ENCODE measurements around the gene MYO7A.

Gene MYO7A

DNA sequence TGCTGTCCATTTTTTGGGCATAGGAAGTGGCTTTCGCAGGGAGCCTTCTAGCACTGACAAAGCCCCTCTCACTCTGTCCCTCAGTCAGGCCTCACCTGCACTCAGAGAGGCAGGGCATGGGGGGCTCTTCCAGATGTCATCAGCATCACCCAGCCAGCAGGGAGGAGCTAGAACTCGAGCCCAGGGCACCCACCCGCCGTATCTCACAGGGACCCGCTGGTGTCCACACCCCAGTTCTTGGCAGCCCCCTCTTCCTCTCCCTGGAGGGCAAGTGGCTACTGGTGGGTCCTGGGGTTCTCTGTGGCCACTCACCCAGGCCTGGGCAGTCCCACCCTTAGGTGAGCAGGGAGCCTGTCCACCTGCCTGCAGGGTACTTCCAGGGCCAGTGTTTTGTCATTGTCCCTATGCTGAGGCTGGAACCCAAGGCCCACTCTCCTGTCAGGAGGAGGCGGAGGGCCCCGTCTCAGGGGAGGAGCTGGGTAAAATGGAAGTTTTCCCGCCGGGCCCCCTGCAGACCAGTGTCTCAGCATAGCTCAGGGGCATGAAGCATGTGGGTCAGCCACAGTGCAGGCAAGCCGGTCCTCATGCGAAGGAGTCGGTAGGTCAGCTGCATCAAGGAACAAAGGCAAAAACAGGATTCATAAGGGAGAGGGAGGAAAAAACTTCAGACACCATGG lies 21.8 kb downstream of the MYO7A start:
- Histone ChIP-seq H3K23ac (ENCODE audit: low read length in 2 of 2) (no peak overlapping the region), H4K8ac (ENCODE audit: low read length) (no peak overlapping the region), H4K91ac (ENCODE audit: low read length) (no peak overlapping the region), H3K79me1 (replicated peaks; ENCODE audit: low read length, poor library complexity, severe bottlenecking) (no peaks in the 10 kb centered on the region), H3K18ac (ENCODE audit: low read depth in 1 of 2, low read length in 2 of 2) (no peak overlapping the region), H3K4ac (ENCODE audit: low read depth in 1 of 2, low read length in 2 of 2) (no peak overlapping the region), H2BK12ac (ENCODE audit: low read length in 2 of 2) (no peak overlapping the region), H3K27me3 (ENCODE audit: control insufficient read depth in 1 of 2, insufficient read depth in 1 of 2, low read length in 2 of 2) (peaks cover 8 to 52% of the 10 kb centered on the region in 2 experiments), H3K27ac (ENCODE audit: low read length, poor library complexity, severe bottlenecking) (no peak overlapping the region), H2BK120ac (ENCODE audit: low read depth, low read length) (no peak overlapping the region), H3K4me2 (ENCODE audit: low read length, poor library complexity, severe bottlenecking) (no peak overlapping the region), H2BK15ac (ENCODE audit: low read depth, poor library complexity, severe bottlenecking) (no peak overlapping the region), H2AFZ (ENCODE audit: low read depth, low read length) (no peak overlapping the region), H3K4me1 (ENCODE audit: control insufficient read depth, insufficient read depth, low read depth, low read length) (peaks cover 13% of the 10 kb centered on the region), H3K9me3 (ENCODE audit: control insufficient read depth, low read length) (no peaks in the 10 kb centered on the region), H3K14ac (ENCODE audit: low read length in 2 of 2) (no peak overlapping the region), H2AK5ac (ENCODE audit: low read length, severe bottlenecking) (no peak overlapping the region), H3K36me3 (ENCODE audit: control insufficient read depth in 1 of 2, insufficient read depth in 2 of 2, low read depth in 1 of 2, low read length in 2 of 2) (no peaks in the 10 kb centered on the region), H2BK5ac (ENCODE audit: low read depth, low read length, poor library complexity, severe bottlenecking) (no peak overlapping the region), H3K9ac (ENCODE audit: low read length) (no peak overlapping the region), H3K4me3 (ENCODE audit: insufficient read depth in 1 of 2, low read depth in 1 of 2, low read length in 2 of 2) (no peak overlapping the region)
- WGBS, result 75% methylated on average over 12 of the region's 12 CpGs
- no peak for DNase-seq

DNA sequence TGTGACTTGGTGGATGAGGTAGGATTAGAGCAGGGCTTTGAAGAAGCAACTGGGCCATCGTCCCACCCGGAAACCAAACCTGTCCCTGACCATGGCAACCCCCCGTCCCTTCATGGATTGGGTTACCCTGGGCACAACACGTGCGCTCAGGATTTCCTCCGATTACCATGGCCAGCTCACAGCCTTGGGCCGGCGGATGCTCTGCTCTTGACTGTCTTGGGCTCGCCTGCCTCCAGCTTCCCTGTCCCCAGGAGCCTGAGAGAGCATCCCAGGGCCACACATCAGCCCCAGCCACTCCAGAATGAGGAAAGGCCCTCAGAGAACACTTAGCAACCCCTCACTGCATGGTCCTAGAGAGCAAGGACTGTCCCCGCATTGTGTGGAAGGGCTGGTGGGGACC lies 22.8 kb downstream of the MYO7A start:
- Histone ChIP-seq H2BK12ac (ENCODE audit: low read length in 2 of 2) (no peak overlapping the region), H3K9me3 (ENCODE audit: control insufficient read depth, low read length) (no peaks in the 10 kb centered on the region), H2BK120ac (ENCODE audit: low read depth, low read length) (no peak overlapping the region), H3K4me3 (ENCODE audit: insufficient read depth in 1 of 2, low read depth in 1 of 2, low read length in 2 of 2) (no peak overlapping the region), H2AFZ (ENCODE audit: low read depth, low read length) (no peak overlapping the region), H3K4me1 (ENCODE audit: control insufficient read depth, insufficient read depth, low read depth, low read length) (peaks cover 13% of the 10 kb centered on the region), H3K27me3 (ENCODE audit: control insufficient read depth in 1 of 2, insufficient read depth in 1 of 2, low read length in 2 of 2) (peaks cover 11 to 57% of the 10 kb centered on the region in 2 experiments), H3K14ac (ENCODE audit: low read length in 2 of 2) (no peak overlapping the region), H3K4me2 (ENCODE audit: low read length, poor library complexity, severe bottlenecking) (no peak overlapping the region), H3K36me3 (ENCODE audit: control insufficient read depth in 1 of 2, insufficient read depth in 2 of 2, low read depth in 1 of 2, low read length in 2 of 2) (no peaks in the 10 kb centered on the region), H2BK15ac (ENCODE audit: low read depth, poor library complexity, severe bottlenecking) (no peak overlapping the region), H2AK5ac (ENCODE audit: low read length, severe bottlenecking) (no peak overlapping the region), H3K79me1 (replicated peaks; ENCODE audit: low read length, poor library complexity, severe bottlenecking) (no peaks in the 10 kb centered on the region), H3K4ac (ENCODE audit: low read depth in 1 of 2, low read length in 2 of 2) (no peak overlapping the region), H3K18ac (ENCODE audit: low read depth in 1 of 2, low read length in 2 of 2) (no peak overlapping the region), H4K8ac (ENCODE audit: low read length) (no peak overlapping the region), H3K9ac (ENCODE audit: low read length) (no peak overlapping the region), H3K27ac (ENCODE audit: low read length, poor library complexity, severe bottlenecking) (no peak overlapping the region), H2BK5ac (ENCODE audit: low read depth, low read length, poor library complexity, severe bottlenecking) (no peak overlapping the region), H4K91ac (ENCODE audit: low read length) (no peak overlapping the region), H3K23ac (ENCODE audit: low read length in 2 of 2) (no peak overlapping the region)
- 89% methylated on average over 10 of the region's 10 CpGs for WGBS
- DNase-seq, result no peak

DNA sequence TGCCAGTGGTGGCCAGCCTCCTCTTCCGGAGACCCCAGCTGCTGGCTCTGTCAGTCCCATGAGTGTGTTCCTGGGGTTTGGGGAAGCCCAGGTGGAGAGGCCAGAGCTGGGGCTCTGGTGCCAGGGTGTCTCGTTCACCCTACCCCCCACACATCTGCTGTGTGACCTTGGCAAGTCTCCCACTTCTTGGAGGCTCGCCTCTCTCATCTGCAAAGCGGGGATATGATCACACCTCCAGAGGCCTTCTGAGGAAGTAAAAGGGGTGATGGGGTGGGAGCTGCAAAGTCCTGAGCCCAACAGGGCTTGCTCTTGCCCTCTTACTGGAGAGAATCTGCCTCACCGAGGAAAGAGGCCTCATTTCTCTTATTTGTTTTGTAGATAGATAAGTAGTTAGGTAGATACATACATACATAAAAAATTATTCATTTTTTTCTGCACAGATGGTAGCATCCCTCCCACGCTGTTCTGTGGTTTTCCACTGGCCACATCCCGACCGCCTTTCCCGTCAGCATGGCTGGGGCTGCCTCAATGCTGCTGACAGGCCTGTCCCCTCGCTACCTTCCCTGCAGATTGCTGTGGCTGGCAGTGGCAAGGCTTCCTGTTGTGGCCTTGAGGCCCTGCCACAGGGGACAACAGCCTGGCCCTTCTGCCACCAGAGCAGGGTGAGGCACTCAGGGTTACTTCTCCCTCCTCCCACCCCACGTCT lies 23.9 kb downstream of the MYO7A start:
- H4K8ac ChIP-seq (ENCODE audit: low read length), result no peak overlapping the region
- no peak overlapping the region for H2AFZ ChIP-seq (ENCODE audit: low read depth, low read length)
- no peak overlapping the region for H2BK120ac ChIP-seq (ENCODE audit: low read depth, low read length)
- no peak overlapping the region for H2BK12ac ChIP-seq (ENCODE audit: low read length in 2 of 2)
- no peaks in the 10 kb centered on the region for H3K9me3 ChIP-seq (ENCODE audit: control insufficient read depth, low read length)
- no peak overlapping the region for H3K27ac ChIP-seq (ENCODE audit: low read length, poor library complexity, severe bottlenecking)
- H3K4ac ChIP-seq (ENCODE audit: low read depth in 1 of 2, low read length in 2 of 2), result no peak overlapping the region
- H3K79me1 ChIP-seq (replicated peaks; ENCODE audit: low read length, poor library complexity, severe bottlenecking), result no peaks in the 10 kb centered on the region
- WGBS, result 93% methylated on average over 7 of the region's 11 CpGs
- H2AK5ac ChIP-seq (ENCODE audit: low read length, severe bottlenecking), result no peak overlapping the region
- H3K9ac ChIP-seq (ENCODE audit: low read length), result no peak overlapping the region
- H3K4me3 ChIP-seq (ENCODE audit: insufficient read depth in 1 of 2, low read depth in 1 of 2, low read length in 2 of 2), result no peak overlapping the region
- no peak overlapping the region for H3K18ac ChIP-seq (ENCODE audit: low read depth in 1 of 2, low read length in 2 of 2)
- no peaks in the 10 kb centered on the region for H3K36me3 ChIP-seq (ENCODE audit: control insufficient read depth in 1 of 2, insufficient read depth in 2 of 2, low read depth in 1 of 2, low read length in 2 of 2)
- no peak overlapping the region for H3K23ac ChIP-seq (ENCODE audit: low read length in 2 of 2)
- H3K27me3 ChIP-seq (ENCODE audit: control insufficient read depth in 1 of 2, insufficient read depth in 1 of 2, low read length in 2 of 2), result peaks cover 5 to 49% of the 10 kb centered on the region in 2 experiments
- DNase-seq, result no peak
- no peak overlapping the region for H2BK5ac ChIP-seq (ENCODE audit: low read depth, low read length, poor library complexity, severe bottlenecking)
- peaks cover 13% of the 10 kb centered on the region for H3K4me1 ChIP-seq (ENCODE audit: control insufficient read depth, insufficient read depth, low read depth, low read length)
- no peak overlapping the region for H4K91ac ChIP-seq (ENCODE audit: low read length)
- no peak overlapping the region for H3K4me2 ChIP-seq (ENCODE audit: low read length, poor library complexity, severe bottlenecking)
- H3K14ac ChIP-seq (ENCODE audit: low read length in 2 of 2), result no peak overlapping the region
- H2BK15ac ChIP-seq (ENCODE audit: low read depth, poor library complexity, severe bottlenecking), result no peak overlapping the region

DNA sequence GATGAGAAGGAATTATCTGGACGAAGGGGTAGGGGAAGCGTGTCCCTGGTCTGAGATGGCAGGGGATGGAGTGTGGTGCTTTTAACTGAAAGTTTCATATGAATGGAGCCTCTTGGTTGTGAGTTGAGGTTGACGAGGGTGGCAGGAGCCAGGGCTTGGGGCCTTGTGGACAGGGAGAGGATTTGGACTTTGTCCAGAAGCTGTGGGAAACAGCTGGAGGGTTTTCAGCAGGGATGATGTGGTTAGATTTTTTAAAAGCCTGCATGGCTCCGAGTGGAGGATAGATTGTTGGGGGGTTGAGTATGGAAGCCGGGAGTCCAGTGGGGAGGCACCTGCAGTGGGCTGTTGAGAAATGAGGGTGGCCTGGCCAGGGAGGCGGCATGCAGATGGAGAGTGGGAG lies 24.8 kb downstream of the MYO7A start:
- no peak overlapping the region for H3K18ac ChIP-seq (ENCODE audit: low read depth in 1 of 2, low read length in 2 of 2)
- no peak overlapping the region for H2AK5ac ChIP-seq (ENCODE audit: low read length, severe bottlenecking)

More for the DNA sequence above, 24.8 kb downstream of the MYO7A start:
- Histone ChIP-seq H3K27ac (ENCODE audit: low read length, poor library complexity, severe bottlenecking) (no peak overlapping the region), H3K9ac (ENCODE audit: low read length) (no peak overlapping the region), H3K79me1 (replicated peaks; ENCODE audit: low read length, poor library complexity, severe bottlenecking) (no peaks in the 10 kb centered on the region), H2BK12ac (ENCODE audit: low read length in 2 of 2) (no peak overlapping the region), H3K23ac (ENCODE audit: low read length in 2 of 2) (no peak overlapping the region), H3K4me1 (ENCODE audit: control insufficient read depth, insufficient read depth, low read depth, low read length) (peaks cover 9% of the 10 kb centered on the region), H3K4me2 (ENCODE audit: low read length, poor library complexity, severe bottlenecking) (no peak overlapping the region), H3K27me3 (ENCODE audit: control insufficient read depth in 1 of 2, insufficient read depth in 1 of 2, low read length in 2 of 2) (peaks cover 3 to 51% of the 10 kb centered on the region in 2 experiments), H2BK15ac (ENCODE audit: low read depth, poor library complexity, severe bottlenecking) (no peak overlapping the region), H4K8ac (ENCODE audit: low read length) (no peak overlapping the region), H3K36me3 (ENCODE audit: control insufficient read depth in 1 of 2, insufficient read depth in 2 of 2, low read depth in 1 of 2, low read length in 2 of 2) (no peaks in the 10 kb centered on the region), H3K9me3 (ENCODE audit: control insufficient read depth, low read length) (no peaks in the 10 kb centered on the region), H4K91ac (ENCODE audit: low read length) (no peak overlapping the region), H3K4me3 (ENCODE audit: insufficient read depth in 1 of 2, low read depth in 1 of 2, low read length in 2 of 2) (no peak overlapping the region), H2BK5ac (ENCODE audit: low read depth, low read length, poor library complexity, severe bottlenecking) (no peak overlapping the region), H2BK120ac (ENCODE audit: low read depth, low read length) (no peak overlapping the region), H3K14ac (ENCODE audit: low read length in 2 of 2) (no peak overlapping the region), H2AFZ (ENCODE audit: low read depth, low read length) (no peak overlapping the region), H3K4ac (ENCODE audit: low read depth in 1 of 2, low read length in 2 of 2) (no peak overlapping the region)
- DNase-seq, result no peak
- 89% methylated on average over 6 of the region's 6 CpGs for WGBS

Data from mesenchymal stem cell (in vitro differentiated cells and primary cell).